HL-60/S4 treated with phorbol 12-myristate 13-acetate at 8.2 ng/mL for 4 days and 3 days (cell line): ENCODE results near the gene ELOB.
"Not testable (repeated sequence)": the region's sequence is repeated elsewhere in the genome, so short reads cannot be mapped to it uniquely, and the experiment has no call there.

Experiments used
- in situ Hi-C: fragments of 300-500 bp; cut with MboI; formaldehyde crosslinking; loops from 2 replicates; pipeline ENCODE4 v1.15.0; 2022; ENCODE audit warnings: low sequenced_read_pairs

The ELOB gene

GRCh38 chr16:2724816-2725348 is 52.2 kb downstream of the ELOB start:
- in situ Hi-C loops = no loop called here

GRCh38 chr16:2724088-2724676 is 52.9 kb downstream of the ELOB start:
- in situ Hi-C loops = no loop called here

GRCh38 chr16:2721634-2722173 is 55.4 kb downstream of the ELOB start:
- in situ Hi-C loops = not testable (repeated sequence)
